HG03442 (cell line): Measurements from ENCODE around the gene INTS1.

ENCODE experiments used
- ATAC-seq: cut with Tn5 transposase; IDR thresholded peaks from one replicate; pipeline ENCODE4 v1.9.1; 2021; ENCODE audit warnings: mild to moderate bottlenecking, moderate library complexity; ENCODE audit not compliant: unreplicated experiment

The INTS1 gene

DNA sequence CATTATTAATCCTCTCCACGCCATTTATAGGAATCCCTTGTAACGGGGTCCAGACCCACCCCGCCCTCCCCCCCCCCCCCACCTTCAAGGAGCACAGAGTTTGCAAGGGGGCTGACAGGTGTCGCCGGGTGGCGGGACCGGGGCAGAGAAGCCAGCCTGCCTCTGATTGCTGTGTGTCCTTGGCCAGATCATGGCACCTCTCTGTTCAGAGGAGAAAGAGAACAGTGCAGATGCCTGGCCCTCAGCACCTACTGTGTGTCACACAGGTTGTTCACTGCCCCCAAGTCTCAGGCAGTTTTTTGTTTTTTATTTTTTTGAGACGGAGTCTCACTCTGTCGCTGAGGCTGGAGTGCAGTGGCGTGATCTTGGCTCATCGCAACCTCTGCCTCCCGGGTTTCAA is 39.5 kb downstream of the INTS1 start:
- ATAC-seq = no peak

DNA sequence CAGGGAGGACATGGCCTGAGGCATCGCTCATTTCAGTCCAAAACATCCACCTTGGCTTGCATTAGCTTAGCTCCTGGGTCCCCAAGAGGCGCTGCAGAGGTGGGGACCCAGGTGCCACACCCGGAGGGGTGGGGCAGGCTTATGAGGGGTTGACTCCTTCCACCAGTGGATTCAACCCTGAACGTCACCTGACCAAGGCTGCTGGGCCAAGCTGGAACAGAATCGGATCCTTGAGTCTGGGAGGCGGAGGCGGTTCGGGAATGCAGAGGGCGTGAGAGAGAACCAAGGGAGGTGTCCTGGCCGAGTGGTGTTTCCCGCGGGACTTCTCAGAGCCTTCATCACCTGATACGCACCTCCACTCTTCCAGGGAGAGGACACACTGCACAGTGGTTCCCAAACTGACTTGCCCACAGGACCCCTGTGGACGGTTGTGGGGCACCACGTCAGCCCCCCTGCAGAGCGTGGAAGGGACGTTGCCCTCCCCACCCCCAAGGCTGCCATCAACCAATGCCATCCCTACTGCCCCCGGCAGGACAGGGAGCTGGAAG is 40.4 kb downstream of the INTS1 start:
- no peak for ATAC-seq

DNA sequence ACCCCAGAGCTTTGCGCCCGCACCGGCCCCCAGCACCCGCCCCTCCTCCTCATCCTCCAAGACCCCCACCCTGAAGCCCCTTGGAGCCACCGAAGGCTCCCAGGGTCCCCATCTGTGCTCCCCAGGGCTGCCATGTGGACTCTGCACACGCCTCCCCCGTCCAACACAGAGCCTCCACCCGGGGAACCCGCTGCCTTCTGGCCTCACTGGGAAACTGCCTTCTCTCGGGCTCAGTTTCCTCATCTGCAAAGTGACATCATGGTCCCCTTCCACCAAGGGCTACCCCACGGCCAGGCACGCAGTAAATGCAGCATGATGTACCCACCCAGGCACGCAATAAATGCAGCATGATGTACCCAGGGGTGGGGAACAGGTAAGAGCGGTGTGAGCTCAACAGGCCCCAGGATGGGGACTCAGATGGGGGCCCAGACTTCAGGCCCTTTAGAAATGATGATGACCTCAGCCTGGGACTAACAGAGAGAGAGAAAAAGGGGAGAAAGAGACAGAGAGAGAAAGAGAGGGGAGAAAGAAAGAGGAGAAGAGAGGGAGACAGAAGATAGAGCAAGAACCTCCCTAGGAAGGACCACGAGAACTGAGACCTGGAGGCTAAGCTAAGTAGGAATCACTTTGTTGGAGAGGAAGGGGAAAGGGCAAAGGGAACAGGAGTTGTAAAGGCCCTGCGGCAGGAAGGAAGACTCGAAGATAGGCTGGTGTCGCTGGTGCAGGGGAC is 42.4 kb downstream of the INTS1 start:
- ATAC-seq = no peak

DNA sequence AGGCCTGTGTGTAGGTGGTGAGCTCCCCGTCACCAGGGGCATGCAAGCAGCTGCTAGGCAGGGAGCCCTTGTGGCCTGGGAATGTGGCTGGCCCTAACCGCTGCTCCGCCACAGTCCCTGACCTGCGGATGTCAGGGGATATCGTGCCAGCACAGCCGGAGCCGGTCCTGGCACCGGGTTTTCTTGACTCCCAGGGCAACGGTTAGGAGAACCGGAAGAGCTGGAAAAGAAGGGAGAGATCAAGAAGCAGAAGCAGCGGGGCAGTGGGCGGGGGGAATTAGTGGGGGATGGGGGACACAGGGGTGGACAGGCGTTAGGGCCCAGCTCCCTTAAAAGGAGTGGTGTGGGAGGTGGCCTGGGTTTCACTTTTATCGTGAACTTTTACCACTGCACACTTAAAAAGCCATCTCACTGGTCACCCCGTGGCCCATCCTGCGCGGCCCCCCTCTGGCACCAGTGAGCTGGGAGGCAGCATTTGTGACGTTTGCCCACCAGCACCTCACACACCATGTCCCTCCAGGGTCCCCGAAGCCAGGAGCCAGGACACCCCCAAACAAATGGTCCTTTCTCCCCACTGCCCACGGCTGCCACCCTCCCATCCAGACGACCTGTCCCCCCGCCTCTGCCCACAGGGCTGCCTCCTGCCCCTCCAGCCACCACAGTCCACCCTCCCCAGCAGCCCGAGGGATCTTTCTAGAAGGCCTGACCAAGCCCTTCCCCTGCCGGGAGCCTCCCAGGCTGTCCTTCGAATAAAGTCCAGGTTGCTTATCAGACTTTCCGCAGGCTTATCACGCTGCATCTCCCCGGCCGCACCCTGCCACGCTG is 43.2 kb downstream of the INTS1 start:
- ATAC-seq = no peak

DNA sequence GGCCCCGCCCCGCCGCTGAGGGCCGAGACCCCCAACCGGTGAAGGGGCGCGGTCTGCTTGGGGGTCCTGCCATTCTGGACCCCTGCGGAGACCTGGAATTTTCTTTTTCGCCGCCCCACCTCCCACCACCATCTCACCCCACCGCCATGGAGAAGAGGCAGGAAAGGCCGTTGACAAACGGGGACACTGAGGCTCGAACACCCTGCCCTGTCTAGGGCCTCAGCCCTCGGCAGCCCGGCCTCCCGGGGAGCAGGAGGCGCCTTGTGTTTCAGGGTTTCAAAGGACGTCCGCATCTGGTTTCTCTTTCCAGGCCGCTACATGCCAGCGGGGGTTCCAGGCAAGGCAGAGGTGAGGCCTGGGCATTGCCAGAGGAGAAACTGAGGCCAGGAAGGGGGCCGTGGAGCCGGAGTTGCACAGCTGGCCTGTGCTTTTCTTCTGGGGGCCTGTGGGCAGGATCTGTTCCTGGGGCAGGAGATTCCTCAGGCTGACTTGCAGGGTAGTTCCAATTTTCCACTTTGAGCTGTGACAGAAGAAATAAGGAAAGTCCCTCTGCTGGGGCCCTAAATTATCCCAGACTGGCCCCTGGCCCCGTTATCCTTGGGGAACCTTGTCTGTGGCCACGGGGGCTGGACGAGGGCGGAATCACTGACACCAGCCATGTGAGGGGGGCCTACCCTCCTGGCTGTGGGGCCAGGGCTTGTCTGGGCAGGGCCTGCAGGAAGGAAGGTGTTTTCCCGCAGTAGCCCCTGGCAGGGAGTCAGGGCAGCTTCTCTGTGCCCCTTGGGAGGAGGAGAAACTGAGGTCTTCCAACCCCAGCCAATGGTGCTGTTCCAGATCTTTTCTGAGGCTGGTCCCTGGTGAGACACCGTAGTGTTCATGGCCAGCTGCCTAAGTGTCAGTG is 44.0 kb downstream of the INTS1 start:
- ATAC-seq = no peak

DNA sequence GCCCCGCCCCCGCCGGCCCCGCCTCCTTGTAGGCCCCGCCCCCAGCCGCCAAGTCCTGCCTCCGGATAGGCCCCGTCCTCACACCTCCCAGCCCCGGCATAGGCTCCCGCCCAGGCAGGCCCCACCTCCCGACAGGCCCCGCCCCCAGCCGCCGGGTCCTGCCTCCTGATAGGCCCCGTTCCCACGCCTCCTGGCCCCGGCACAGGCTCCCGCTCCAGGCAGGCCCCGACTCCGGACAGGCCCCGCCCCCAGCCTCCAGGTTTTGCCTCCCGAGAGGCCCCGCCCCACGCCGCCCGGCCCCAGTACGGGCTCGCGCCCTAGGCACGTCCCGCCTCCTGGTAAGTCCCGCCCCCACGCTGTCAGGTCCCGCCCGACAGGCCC is 44.7 kb downstream of the INTS1 start:
- peak; percentile 88 for ATAC-seq

DNA sequence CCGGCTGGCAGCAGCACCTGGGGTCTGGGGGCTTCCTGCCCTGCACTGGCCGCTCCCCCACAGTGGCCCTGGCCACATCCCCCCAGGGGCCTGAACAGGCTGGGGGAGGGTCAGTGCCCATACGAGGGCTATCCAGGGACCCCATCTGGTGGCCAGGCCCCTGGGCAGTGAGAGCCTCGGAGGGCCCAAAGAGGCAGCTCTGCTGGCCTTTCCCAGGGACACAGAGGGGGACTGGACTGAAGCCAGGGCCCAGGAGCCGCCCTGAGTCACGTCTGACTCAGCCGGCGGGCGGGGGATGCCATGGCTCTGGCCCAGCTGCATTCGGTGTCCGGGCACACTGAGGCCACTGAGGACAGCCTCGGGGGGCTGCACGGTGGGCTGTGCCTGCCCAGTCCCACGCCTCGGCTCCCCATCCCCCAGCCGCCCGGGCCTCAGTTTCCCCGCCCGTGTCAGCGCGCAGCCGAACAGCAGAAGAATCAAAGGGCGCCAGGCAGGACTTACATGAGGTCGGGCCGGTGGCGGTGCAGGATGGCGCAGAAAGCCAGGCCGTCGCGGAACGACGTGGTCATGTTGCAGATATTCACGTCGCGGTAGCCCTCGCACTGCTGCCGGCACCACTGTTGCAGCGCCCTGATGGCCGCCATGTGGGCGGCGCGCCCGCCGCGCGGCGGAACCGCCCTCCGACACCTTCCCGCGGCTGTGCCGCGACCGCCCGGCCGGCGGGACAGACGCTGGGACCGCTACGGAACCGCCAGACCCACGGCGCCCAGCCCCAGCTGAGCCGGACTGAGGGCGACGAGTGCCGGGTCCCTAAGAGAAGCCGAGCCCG is 45.3 kb downstream of the INTS1 start, which contains the start of gene MICALL2:
Gene MICALL2, minus strand, starts transcription at position 788 of the 829 bp plus-strand sequence. Its CDS starts 144 bp downstream, at position 644.
- ATAC-seq = no peak

DNA sequence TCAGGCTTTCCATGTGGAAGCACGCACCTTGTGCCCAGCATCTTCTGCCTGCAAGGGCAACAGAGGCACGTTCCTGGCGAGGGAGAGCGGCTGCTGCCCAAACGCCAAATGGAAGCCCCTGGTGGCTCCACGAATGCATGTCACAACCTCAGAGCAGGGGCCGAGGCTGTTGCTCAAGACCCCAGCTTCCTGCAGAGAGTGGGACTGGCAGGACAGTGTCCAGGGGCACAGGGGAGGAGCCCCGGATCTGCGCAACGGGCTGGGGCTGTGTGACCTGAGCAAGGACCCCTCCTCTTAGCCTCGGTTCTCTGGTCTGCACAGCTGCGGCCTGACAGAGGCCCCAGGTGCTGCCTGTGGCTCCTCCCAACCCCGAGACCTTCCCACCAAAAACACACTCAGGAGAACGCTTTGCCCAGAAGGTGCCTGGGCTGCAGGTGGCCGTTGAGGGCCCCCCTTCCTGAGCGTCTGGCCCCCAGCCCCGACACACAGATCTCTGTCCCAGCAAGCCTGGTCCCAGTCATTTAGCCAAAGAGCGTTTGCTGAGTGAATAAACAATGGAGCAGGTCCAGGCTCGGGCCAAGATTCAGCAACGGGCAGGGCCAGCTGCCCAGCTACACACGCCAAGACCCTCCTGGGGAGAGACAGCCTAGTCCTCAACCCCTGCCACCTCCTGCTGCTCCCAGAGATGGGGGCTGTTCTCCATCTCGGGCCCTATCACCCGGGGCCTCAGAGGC is 46.1 kb downstream of the INTS1 start:
- no peak for ATAC-seq

DNA sequence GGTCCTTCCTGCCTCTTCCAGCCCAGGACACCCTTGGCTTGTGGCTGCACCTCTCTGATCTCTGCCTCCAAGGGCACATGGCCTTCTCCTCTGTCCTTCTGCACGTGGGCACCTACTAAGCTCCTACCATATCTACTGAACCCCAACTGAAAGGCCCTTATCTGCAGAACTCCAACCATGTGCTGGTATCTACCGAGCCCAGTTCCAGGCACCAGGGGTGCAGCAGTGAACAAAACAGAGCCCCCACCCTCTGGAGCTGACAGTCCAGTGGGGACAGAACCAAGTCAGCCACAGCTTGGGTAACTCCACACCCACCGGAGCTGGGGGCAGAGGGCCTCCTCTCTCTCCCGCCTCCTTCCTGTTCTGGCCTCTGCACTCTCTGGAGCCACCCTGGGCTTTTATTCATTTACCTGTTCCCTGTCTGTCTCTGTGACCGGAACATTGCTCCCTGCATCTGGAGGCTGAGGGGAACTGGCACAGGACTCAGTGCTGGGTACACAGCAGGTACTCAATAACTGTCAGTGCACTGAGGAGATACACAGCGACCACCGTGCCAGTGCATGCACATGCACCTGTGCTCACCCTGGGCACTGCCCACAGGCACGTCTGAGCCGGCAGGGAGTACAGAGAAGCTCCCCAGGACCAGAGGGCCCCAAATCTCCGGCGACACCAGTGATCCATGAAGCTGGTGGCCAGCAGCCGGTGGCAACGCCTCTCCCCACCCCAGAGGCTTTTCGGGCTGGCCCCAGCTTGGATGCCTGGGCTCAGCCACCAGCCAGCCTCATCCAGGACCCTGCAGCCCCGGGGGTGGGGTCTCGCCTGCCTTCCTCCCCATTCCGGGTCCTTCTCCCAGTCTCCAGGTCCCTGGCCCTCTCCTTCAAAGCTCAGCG is 46.9 kb downstream of the INTS1 start:
- no peak for ATAC-seq

DNA sequence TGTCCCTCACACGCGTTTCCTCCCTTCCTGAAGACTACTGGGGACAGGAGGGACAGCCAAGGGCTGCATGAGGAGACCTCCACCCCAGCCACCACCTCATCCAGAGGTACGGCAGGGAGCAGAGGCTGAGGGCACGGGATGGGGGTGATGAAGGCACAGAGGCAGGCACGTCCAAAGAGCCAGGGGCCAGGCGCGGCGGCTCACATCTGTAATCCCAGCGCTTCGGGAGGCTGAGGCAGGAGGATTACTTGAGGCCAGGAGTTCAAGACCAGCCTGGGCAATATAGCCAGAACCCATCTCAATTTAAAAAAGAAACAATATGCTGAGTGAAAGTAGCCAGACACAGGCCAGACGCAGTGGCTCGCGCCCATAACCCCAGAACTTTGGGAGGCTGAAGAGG is 48.2 kb downstream of the INTS1 start:
- no peak for ATAC-seq

DNA sequence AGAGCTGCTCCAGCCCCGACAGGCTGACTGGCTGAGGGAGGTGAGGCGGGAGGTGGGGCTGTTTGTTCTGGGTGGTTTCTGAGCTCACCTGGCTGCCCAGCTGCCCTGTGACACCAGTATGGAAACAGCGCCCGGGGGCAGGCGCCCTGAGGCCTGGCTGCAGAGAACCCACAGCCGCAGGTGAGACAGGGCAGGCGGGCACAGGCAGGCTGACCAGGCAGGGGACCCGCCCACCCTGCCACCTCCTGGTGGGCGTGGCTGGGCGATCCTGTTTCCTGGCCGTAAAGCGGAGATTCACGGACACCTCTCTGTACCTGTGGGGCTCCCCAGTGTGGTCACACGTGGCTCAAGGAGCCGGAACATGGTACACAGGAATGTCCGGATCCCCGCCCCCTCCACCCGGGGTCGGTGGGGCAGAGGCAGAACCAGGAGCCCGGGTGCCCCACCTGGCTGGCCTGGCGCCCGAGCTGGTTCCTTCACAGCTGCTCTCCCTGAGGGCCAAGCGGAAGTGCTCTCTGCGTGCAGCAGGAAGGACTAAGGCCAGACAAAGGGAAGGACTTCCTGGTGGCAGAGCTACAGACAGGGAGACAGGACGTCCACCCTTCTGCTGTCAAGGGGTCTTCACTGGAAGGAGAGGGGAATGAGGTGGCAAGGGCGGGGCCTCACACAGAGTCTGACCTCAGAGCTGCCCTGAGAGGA is 48.8 kb downstream of the INTS1 start:
- ATAC-seq = no peak

DNA sequence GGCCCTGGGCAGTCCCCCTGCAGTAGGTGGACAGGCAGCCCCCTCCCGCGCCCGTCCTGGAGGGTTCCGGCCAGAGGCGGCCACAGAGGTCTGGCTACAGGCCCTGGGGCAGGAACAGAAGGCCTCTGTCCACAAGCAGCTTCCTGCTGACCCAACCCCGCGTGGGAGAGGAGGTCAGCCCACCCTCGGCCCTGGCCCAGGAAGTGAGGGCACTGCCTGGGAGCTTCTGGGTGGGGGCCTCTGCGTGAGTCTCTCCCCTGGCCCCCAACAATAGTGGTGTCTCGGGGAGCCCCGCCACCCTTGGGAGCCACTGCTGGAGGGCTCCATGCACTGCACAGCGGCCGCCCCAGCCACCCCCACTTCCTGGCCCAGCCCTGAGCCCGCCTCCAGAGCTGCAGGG is 49.6 kb downstream of the INTS1 start:
- no peak for ATAC-seq

DNA sequence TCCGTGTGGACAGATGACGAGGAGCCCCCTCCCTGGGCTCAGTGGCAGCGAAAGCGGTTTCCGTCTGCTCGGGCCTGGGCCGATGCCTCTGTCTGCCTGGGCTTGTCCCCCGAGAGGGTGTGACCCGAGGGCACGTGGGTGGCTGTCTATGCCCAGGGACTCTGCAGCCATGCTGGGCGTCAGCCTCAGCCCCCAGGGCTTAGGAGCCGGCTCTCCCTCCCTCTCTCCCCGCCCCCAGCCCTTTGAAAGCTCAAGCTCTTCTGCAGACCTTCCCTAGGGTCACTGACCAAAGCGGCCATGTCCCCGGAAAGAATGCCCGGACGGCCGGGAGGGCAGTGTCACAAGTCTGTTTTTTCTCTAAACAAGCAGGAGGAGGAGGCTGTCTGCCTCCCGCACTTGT is 52.0 kb downstream of the INTS1 start:
- ATAC-seq = no peak

DNA sequence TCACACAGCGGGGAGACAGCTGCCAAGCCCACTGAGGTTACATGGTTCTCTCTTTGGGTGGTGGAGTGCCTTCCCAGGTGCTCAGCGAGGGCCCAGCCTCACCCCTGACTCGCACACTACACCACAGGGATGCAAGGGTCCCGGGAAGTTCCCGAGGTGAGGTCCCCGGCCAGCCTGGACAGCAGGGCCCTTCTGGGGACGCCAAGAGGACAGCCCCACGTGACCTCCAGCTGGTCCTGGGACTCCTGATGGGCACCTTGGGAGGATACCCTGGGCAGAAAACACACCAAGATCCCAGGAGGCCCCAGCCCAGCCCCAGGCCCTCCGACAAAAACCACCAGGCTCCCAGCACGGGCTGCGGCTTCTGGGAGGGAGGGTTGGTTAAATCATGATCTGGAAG is 53.2 kb downstream of the INTS1 start:
- ATAC-seq = no peak

DNA sequence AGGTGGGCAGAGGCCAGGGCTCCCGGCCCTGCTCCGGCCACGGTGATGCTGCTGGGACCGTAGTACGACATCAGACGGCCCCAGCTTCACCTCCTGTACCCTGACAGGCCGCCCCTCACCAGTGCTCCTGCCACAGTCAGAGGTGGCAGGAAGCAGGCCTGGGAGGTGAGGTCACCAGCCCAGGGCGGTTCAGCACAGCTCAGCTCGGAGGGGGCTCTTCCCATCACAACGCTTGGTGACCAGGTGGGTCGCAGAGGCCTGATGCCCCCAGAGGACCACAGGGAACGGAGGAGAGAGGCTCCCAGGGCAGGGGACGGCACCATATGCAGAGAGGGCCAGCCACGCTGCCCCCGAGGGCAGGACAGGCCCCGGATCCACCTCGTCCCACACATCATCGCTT is 53.8 kb downstream of the INTS1 start:
- ATAC-seq = no peak

DNA sequence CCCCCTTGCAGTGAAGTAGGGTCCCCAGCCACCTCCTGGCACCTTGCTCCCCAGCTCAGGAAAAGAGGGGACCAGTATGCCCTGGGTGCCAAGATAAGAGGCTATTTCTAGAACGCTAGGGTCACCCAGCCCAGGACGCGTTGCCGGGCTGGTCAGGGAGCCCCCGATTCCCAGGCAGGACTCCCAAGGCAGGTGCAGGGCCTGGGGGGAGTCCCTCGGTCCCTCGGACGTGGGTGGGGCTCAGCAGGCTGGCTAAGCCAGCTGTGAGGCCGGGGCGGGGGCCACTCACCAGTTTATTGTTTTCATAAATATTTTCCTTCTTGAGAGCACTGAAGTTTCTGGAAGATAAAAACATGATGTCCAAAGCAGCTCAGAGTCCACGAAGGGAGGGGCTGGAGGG is 54.2 kb downstream of the INTS1 start:
- ATAC-seq = no peak

DNA sequence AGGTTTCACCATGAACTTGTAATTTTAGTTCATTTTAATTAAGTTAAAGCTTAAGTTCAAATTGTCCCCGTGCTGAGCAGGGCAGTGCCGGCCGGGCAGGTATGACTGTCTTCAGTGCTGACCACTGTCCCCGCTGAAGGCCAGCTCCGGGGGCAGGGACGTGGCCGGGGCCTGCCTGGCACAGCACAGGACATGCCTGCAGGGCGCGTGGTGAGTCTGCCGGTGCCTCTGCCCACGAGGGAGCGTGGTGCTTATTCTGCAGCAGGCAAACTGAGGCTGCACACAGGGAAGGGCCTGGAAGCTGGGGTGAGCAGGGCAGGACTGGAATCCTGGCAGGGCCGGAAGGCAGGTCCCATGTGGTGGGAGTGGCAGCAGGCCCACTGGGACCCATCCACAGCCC is 54.7 kb downstream of the INTS1 start:
- ATAC-seq = no peak

DNA sequence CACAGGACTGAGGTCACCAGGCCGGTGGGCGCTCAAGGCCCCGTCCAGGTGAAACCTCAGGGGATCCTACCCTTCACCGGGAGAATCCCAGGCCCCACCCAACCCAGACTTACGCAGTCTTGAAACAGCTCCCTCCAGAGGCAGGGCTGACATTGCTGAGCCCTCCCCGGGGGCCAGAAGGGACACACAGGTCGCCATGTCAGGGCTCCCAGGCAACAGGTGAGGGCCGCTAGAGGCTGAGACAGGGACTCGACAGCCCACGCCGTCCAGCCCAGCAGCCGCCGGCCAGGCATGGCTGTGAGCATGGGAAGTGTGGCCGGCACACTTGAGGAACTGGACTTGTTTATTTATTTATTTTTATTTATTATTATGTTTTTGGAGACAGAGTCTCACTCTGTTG is 55.2 kb downstream of the INTS1 start:
- ATAC-seq = no peak
